SU-DHL-6 (cell line): Measurements from ENCODE around the gene PRKAB1.
A peak's percentile ranks its signal among the peaks of the same experiment; 100 is the strongest.

ENCODE experiments used
- H2AFZ ChIP-seq: fragments of 200-600 bp; sonication (generic); 2 replicates; pipeline ENCODE4 v1.6.1; 2014; ENCODE audit warnings: low read depth, mild to moderate bottlenecking, moderate library complexity, mixed read lengths, antibody characterized with exemption, low read length; ENCODE audit not compliant: severe bottlenecking
- H3F3A ChIP-seq: fragments of 200-600 bp; shearing (Covaris generic); 2 replicates; pipeline ENCODE4 v1.6.0; 2016; ENCODE audit warnings: antibody characterized with exemption, mild to moderate bottlenecking; ENCODE audit not compliant: insufficient read depth
- H3K27ac ChIP-seq: fragments of 200-600 bp; sonication (generic); 2 replicates; pipeline ENCODE4 v1.5.1; 2016; ENCODE audit warnings: low read depth, mild to moderate bottlenecking, low read length, moderate library complexity, mixed read lengths
- H3K27me3 ChIP-seq: fragments of 200-600 bp; sonication (generic), shearing (Covaris generic); 2 replicates; pipeline ENCODE4 v1.6.0; 2014; ENCODE audit warnings: mild to moderate bottlenecking, low read length
- H3K36me3 ChIP-seq: fragments of 200-600 bp; sonication (generic); 2 replicates; pipeline ENCODE4 v1.6.1; 2014; ENCODE audit warnings: mild to moderate bottlenecking, low read length, mixed read lengths
- H3K4me2 ChIP-seq: fragments of 300-600, 200-600 bp; shearing (Covaris generic), sonication (generic); 2 replicates; pipeline ENCODE4 v1.6.0; 2014; ENCODE audit warnings: low read length, low read depth, mild to moderate bottlenecking; ENCODE audit not compliant: poor library complexity, severe bottlenecking
- H3K4me3 ChIP-seq: fragments of 200-600 bp; sonication (generic); 2 replicates; pipeline ENCODE4 v1.5.1; 2014; ENCODE audit warnings: antibody characterized with exemption, low read length, mild to moderate bottlenecking, mixed read lengths; ENCODE audit not compliant: insufficient read depth, poor library complexity, severe bottlenecking
- H3K79me2 ChIP-seq: fragments of 200-600 bp; sonication (generic); 2 replicates; pipeline ENCODE4 v1.6.1; 2014; ENCODE audit warnings: mild to moderate bottlenecking, low read length, moderate library complexity; ENCODE audit not compliant: insufficient read depth
- H3K9ac ChIP-seq: fragments of 200-600 bp; sonication (generic); 2 replicates; pipeline ENCODE4 v1.7.0; 2014; ENCODE audit warnings: mild to moderate bottlenecking, low read length
- H3K9me2 ChIP-seq: fragments of 200-600 bp; sonication (generic); replicated peaks from 2 replicates; pipeline ENCODE4 v1.6.1; 2014; ENCODE audit warnings: low read length; ENCODE audit not compliant: insufficient read depth
- H3K9me3 ChIP-seq: fragments of 200-600 bp; sonication (generic); 2 replicates; pipeline ENCODE4 v1.6.1; 2014; ENCODE audit warnings: low read length, mixed read lengths; ENCODE audit not compliant: insufficient read depth
- H4K20me1 ChIP-seq: fragments of 200-600 bp; sonication (generic); 2 replicates; pipeline ENCODE4 v1.6.1; 2014; ENCODE audit warnings: low read depth, mild to moderate bottlenecking, antibody characterized with exemption, low read length, moderate library complexity, mixed read lengths
- CTCF ChIP-seq: fragments of 200-600 bp; sonication (generic); IDR thresholded peaks from one replicate; pipeline ENCODE4 v1.5.1; 2017; ENCODE audit warnings: antibody characterized with exemption, mild to moderate bottlenecking, low read length, moderate library complexity; ENCODE audit not compliant: insufficient read depth, poor library complexity, severe bottlenecking
- EZH2phosphoT487 ChIP-seq: fragments of 200-600 bp; sonication (generic), shearing (Covaris generic); conservative IDR thresholded peaks from 2 replicates; pipeline ENCODE4 v1.6.1; 2018; ENCODE audit warnings: mild to moderate bottlenecking, antibody characterized with exemption, low read length, moderate library complexity, mixed read lengths

The PRKAB1 gene

GRCh38 chr12:119681728-119682638, 14.1 kb downstream of the PRKAB1 start:
- peaks cover 16% of the 10 kb centered on the region for H3F3A ChIP-seq
- H4K20me1 ChIP-seq: no peaks in the 10 kb centered on the region
- no peaks in the 10 kb centered on the region; the same call in 1 of the 2 replicates for H3K79me2 ChIP-seq
- H3K9me3 ChIP-seq: no peaks in the 10 kb centered on the region
- H3K9me2 ChIP-seq: no peaks in the 10 kb centered on the region
- H2AFZ ChIP-seq: no peak overlapping the region
- peaks cover 14% of the 10 kb centered on the region for H3K36me3 ChIP-seq
- no peak for TF ChIP-seq CTCF
- no peak for TF ChIP-seq EZH2phosphoT487
- H3K9ac ChIP-seq: peak overlapping the region; percentile 15; the same call in 1 of the 2 replicates
- H3K4me2 ChIP-seq: peak overlapping the region; percentile 39
- H3K27ac ChIP-seq: peak overlapping the region; percentile 70
- no peaks in the 10 kb centered on the region for H3K27me3 ChIP-seq
- H3K4me3 ChIP-seq: no peak overlapping the region

GRCh38 chr12:119682639-119683252, 14.8 kb downstream of the PRKAB1 start:
- peaks cover 10% of the 10 kb centered on the region; the same call in 1 of the 2 replicates for H3K36me3 ChIP-seq
- no peaks in the 10 kb centered on the region for H3K27me3 ChIP-seq
- no peak for TF ChIP-seq EZH2phosphoT487
- no peaks in the 10 kb centered on the region for H3K9me2 ChIP-seq
- H3K27ac ChIP-seq: peak overlapping the region; percentile 70
- no peaks in the 10 kb centered on the region for H3K9me3 ChIP-seq
- H3K4me3 ChIP-seq: no peak overlapping the region
- H3K9ac ChIP-seq: peak overlapping the region; percentile 15; the same call in 1 of the 2 replicates
- peaks cover 16% of the 10 kb centered on the region for H3F3A ChIP-seq
- H3K79me2 ChIP-seq: no peaks in the 10 kb centered on the region
- no peak overlapping the region for H2AFZ ChIP-seq
- H3K4me2 ChIP-seq: peak overlapping the region; percentile 39
- H4K20me1 ChIP-seq: no peaks in the 10 kb centered on the region

GRCh38 chr12:119683413-119683812, 15.5 kb downstream of the PRKAB1 start:
- H3K4me3 ChIP-seq: no peak overlapping the region
- no peaks in the 10 kb centered on the region for H3K27me3 ChIP-seq
- H3K27ac ChIP-seq: no peak overlapping the region; the same call in 1 of the 2 replicates
- peaks cover 16% of the 10 kb centered on the region for H3F3A ChIP-seq
- no peaks in the 10 kb centered on the region for H3K79me2 ChIP-seq
- peaks cover 8% of the 10 kb centered on the region; the same call in 1 of the 2 replicates for H3K36me3 ChIP-seq
- no peaks in the 10 kb centered on the region for H4K20me1 ChIP-seq
- H3K9me2 ChIP-seq: no peaks in the 10 kb centered on the region
- H3K9ac ChIP-seq: no peak overlapping the region
- H2AFZ ChIP-seq: no peak overlapping the region
- no peaks in the 10 kb centered on the region for H3K9me3 ChIP-seq
- TF ChIP-seq EZH2phosphoT487 (no peak), CTCF (no peak)
- no peak overlapping the region for H3K4me2 ChIP-seq
